ENCODE results near the gene ARHGEF6.

ARHGEF6 gene

GRCh38 chrX:136781180-136781797, 557 bp upstream of the ARHGEF6 start:
- Histone ChIP-seq H3K79me2 (ENCODE audit: insufficient read depth, low read length) (no peaks in the 10 kb centered on the region), H4K20me1 (ENCODE audit: low read depth, low read length) (no peaks in the 10 kb centered on the region), H3K27ac (ENCODE audit: low read depth, low read length) (no peak overlapping the region), H2AFZ (ENCODE audit: low read depth, low read length, severe bottlenecking) (no peak overlapping the region), H3K9me3 (ENCODE audit: insufficient read depth, low read length) (no peaks in the 10 kb centered on the region), H3K9me2 (replicated peaks; ENCODE audit: insufficient read depth, low read length) (no peaks in the 10 kb centered on the region), H3F3A (ENCODE audit: insufficient read depth) (no peaks in the 10 kb centered on the region), H3K36me3 (ENCODE audit: low read length) (no peaks in the 10 kb centered on the region), H3K4me2 (ENCODE audit: low read depth, low read length, poor library complexity, severe bottlenecking) (no peak overlapping the region), H3K9ac (ENCODE audit: low read length) (no peak overlapping the region), H3K4me3 (ENCODE audit: insufficient read depth, low read length, poor library complexity, severe bottlenecking) (no peak overlapping the region), H3K27me3 (ENCODE audit: low read length) (no peaks in the 10 kb centered on the region)
- TF ChIP-seq EZH2phosphoT487 (conservative IDR thresholded peaks at IDR 0.05; ENCODE audit: low read length) = no peak
- TF ChIP-seq, protein P1, sequence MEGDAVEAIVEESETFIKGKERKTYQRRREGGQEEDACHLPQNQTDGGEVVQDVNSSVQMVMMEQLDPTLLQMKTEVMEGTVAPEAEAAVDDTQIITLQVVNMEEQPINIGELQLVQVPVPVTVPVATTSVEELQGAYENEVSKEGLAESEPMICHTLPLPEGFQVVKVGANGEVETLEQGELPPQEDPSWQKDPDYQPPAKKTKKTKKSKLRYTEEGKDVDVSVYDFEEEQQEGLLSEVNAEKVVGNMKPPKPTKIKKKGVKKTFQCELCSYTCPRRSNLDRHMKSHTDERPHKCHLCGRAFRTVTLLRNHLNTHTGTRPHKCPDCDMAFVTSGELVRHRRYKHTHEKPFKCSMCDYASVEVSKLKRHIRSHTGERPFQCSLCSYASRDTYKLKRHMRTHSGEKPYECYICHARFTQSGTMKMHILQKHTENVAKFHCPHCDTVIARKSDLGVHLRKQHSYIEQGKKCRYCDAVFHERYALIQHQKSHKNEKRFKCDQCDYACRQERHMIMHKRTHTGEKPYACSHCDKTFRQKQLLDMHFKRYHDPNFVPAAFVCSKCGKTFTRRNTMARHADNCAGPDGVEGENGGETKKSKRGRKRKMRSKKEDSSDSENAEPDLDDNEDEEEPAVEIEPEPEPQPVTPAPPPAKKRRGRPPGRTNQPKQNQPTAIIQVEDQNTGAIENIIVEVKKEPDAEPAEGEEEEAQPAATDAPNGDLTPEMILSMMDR (IDR thresholded peaks at IDR 0.05; ENCODE audit: insufficient read depth, low read length, poor library complexity, severe bottlenecking) = no peak

DNA sequence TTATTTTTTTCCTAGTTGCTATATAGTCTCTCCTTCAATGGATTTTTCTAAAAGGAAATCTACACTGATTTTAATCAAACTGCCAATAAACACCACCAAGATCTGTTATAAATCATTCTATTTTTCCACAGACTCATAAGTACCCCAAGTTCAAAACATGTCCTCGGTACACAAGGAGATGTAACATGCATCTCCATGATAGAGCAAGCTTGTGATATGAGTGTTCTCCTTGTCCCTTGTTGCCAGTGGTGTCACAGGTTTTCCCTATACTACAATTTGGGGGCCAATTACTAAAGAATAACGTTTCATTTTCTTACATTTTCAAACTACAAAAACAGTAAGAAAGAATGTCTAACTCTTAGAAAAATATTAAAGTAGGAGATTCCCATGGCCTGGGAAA, 491 bp downstream of the ARHGEF6 start:
- TF ChIP-seq EZH2phosphoT487 (conservative IDR thresholded peaks at IDR 0.05; ENCODE audit: low read length) = no peak
- TF ChIP-seq, protein P1 (IDR thresholded peaks at IDR 0.05; ENCODE audit: insufficient read depth, low read length, poor library complexity, severe bottlenecking) = no peak
- H3K9me2 ChIP-seq (replicated peaks; ENCODE audit: insufficient read depth, low read length) = no peaks in the 10 kb centered on the region
- H3K27ac ChIP-seq (ENCODE audit: low read depth, low read length) = no peak overlapping the region
- no peaks in the 10 kb centered on the region for H3K9me3 ChIP-seq (ENCODE audit: insufficient read depth, low read length)
- H3K79me2 ChIP-seq (ENCODE audit: insufficient read depth, low read length) = no peaks in the 10 kb centered on the region
- H2AFZ ChIP-seq (ENCODE audit: low read depth, low read length, severe bottlenecking) = no peak overlapping the region
- H4K20me1 ChIP-seq (ENCODE audit: low read depth, low read length) = no peaks in the 10 kb centered on the region
- H3K9ac ChIP-seq (ENCODE audit: low read length) = no peak overlapping the region
- H3K36me3 ChIP-seq (ENCODE audit: low read length) = no peaks in the 10 kb centered on the region
- no peaks in the 10 kb centered on the region for H3K27me3 ChIP-seq (ENCODE audit: low read length)
- no peak overlapping the region for H3K4me2 ChIP-seq (ENCODE audit: low read depth, low read length, poor library complexity, severe bottlenecking)
- no peak overlapping the region for H3K4me3 ChIP-seq (ENCODE audit: insufficient read depth, low read length, poor library complexity, severe bottlenecking)
- H3F3A ChIP-seq (ENCODE audit: insufficient read depth) = no peaks in the 10 kb centered on the region

DNA sequence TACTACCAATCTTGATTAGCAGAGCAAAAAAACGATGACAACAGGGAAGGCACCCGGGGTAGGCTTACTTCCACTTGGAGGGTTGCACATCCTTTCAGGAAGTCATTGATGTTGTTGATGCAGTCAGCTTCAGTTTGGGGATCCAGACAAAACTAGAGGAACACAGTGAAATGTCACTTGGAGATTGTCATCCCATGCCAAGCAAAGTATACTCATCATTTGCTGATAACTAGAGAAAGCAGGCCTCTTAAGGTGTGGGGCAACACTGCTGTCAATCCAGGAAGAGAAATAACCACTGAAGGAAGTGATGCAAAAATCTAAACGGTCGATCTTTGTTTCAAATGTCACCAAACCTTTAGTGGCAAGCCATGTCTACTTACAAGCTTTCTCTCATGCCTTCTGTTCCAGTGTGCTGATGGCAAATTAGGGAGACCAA, 1.4 kb downstream of the ARHGEF6 start:
- H3K79me2 ChIP-seq (ENCODE audit: insufficient read depth, low read length) = no peaks in the 10 kb centered on the region
- no peak overlapping the region for H3K9ac ChIP-seq (ENCODE audit: low read length)
- TF ChIP-seq EZH2phosphoT487 (conservative IDR thresholded peaks at IDR 0.05; ENCODE audit: low read length) = no peak
- TF ChIP-seq, protein P1 (IDR thresholded peaks at IDR 0.05; ENCODE audit: insufficient read depth, low read length, poor library complexity, severe bottlenecking) = no peak
- no peaks in the 10 kb centered on the region for H3K9me2 ChIP-seq (replicated peaks; ENCODE audit: insufficient read depth, low read length)
- H3K36me3 ChIP-seq (ENCODE audit: low read length) = no peaks in the 10 kb centered on the region
- H3K27me3 ChIP-seq (ENCODE audit: low read length) = no peaks in the 10 kb centered on the region
- H3K4me2 ChIP-seq (ENCODE audit: low read depth, low read length, poor library complexity, severe bottlenecking) = no peak overlapping the region
- no peaks in the 10 kb centered on the region for H3K9me3 ChIP-seq (ENCODE audit: insufficient read depth, low read length)
- no peak overlapping the region for H2AFZ ChIP-seq (ENCODE audit: low read depth, low read length, severe bottlenecking)
- H3K27ac ChIP-seq (ENCODE audit: low read depth, low read length) = no peak overlapping the region
- H3K4me3 ChIP-seq (ENCODE audit: insufficient read depth, low read length, poor library complexity, severe bottlenecking) = no peak overlapping the region
- H4K20me1 ChIP-seq (ENCODE audit: low read depth, low read length) = no peaks in the 10 kb centered on the region
- no peaks in the 10 kb centered on the region for H3F3A ChIP-seq (ENCODE audit: insufficient read depth)
